Left lung (tissue), 10 donors: ENCODE data around the gene CYTH3. TPM values are rescaled to one million over a fixed set of nuclear protein-coding genes. Genes with fewer than 3 reads are reported as not detected.

Source experiments
- ATAC-seq: fragments of 200-7000 bp; cut with Tn5 transposase; one replicate; pipeline ENCODE4 v1.9.1; 2020; ENCODE audit warnings: moderate library complexity
- DNase-seq, 4 donors: peaks; one replicate each; pipeline ENCODE4 v3.0.0-alpha.2; 2013 to 2020
- H3K27ac ChIP-seq, 2 donors: fragments of 200-600 bp; sonication (generic) in 1 of 2; one replicate each; pipeline versions ENCODE4 v1.5.0 to v1.8.0; 2020 to 2021
- H3K27me3 ChIP-seq, 2 donors: fragments of 200-600 bp; sonication (generic) in 1 of 2; one replicate each; pipeline versions ENCODE4 v1.5.0 to v1.8.0; 2020 to 2021
- H3K36me3 ChIP-seq, 2 donors: fragments of 200-600 bp; sonication (generic) in 1 of 2; one replicate each; pipeline versions ENCODE4 v1.5.0 to v1.8.0; 2020 to 2021
- H3K4me1 ChIP-seq, 2 donors: fragments of 200-600 bp; one replicate each; pipeline ENCODE4 v1.8.0; 2021
- H3K4me3 ChIP-seq, 2 donors: fragments of 200-600 bp; sonication (generic) in 1 of 2; one replicate each; pipeline versions ENCODE4 v1.5.0 to v1.8.0; 2020 to 2021; ENCODE audit warnings: mild to moderate bottlenecking in 1 of 2
- H3K9me3 ChIP-seq, 2 donors: fragments of 200-600 bp; sonication (generic) in 1 of 2; one replicate each; pipeline versions ENCODE4 v1.5.0 to v1.8.0; 2020 to 2021
- intact Hi-C, 2 donors: fragments of 100-400 bp; cut with DNase I; formaldehyde crosslinking; loops; one replicate each; pipeline versions ENCODE4 v1.11.2 to v1.14.2; 2022
- polyA plus RNA-seq, 6 donors: library from polyadenylated mRNA; unstranded; fragments of 120-200 nt; gene quantifications; one replicate each; pipeline ENCODE4 v1.2.1, GENCODE V29; 2013; ENCODE audit not compliant: insufficient read length in 6 of 6
- total RNA-seq, 2 donors: library from RNA; stranded (reverse); fragmentation: NEBNext Ultra II Directional; extraction: Animal tissue kit (Norgen Biotek cat#: 25700); gene quantifications; one replicate each; pipeline ENCODE4 v1.2.1, GENCODE V29; 2021
- TF ChIP-seq, protein P1 (sequence below), 2 donors: fragments of 200-600 bp; sonication (generic) in 1 of 2; IDR thresholded peaks; one replicate each; pipeline versions ENCODE4 v1.5.0 to v1.8.0; 2021; ENCODE audit warnings: antibody characterized with exemption in 2 of 2
- donor health status: DM: no; HTN: yes; CAD: no.
- donor health status: DM: no; HTN: no; CAD: no.

CYTH3 gene
- total and polyA plus RNA-seq, 8 donors = 20.7 to 29.8 (median 25.8) TPM

DNA sequence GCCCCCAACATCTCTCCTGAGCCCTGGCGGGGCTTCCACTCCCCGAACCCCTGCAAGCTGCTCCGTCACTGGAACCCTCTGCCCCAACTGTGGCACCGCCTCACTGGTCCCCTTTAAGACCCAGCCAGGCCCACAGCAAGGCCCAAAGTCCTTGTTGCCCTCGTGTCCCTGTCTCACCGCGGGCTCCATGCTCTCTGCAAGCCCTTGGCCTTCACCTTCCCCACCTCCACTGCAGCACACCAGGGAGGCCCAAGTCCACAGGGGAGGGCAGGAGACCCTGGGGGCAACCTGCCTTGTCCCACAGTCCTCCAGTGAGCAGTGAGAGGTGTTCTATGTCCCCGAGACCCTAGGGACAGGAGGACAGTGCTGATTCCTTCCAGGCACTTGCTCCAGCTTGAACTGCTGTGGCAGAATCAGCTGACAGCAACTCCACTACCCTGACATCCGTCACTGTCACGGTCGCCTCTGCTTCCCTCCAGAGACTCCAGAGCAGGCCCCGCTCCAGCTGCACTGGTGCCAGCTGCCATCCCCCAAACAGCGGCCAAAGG, 105.3 kb downstream of the CYTH3 start:
- H3K9me3 ChIP-seq = no peaks in the 10 kb centered on the region
- no peak for ATAC-seq
- intact Hi-C loops = loop anchor here in 1 of 2 donors (10.0 kb wide), 1 partner anchor 108 kb away; the partner anchor contains the start of gene CYTH3
- TF ChIP-seq, protein P1, sequence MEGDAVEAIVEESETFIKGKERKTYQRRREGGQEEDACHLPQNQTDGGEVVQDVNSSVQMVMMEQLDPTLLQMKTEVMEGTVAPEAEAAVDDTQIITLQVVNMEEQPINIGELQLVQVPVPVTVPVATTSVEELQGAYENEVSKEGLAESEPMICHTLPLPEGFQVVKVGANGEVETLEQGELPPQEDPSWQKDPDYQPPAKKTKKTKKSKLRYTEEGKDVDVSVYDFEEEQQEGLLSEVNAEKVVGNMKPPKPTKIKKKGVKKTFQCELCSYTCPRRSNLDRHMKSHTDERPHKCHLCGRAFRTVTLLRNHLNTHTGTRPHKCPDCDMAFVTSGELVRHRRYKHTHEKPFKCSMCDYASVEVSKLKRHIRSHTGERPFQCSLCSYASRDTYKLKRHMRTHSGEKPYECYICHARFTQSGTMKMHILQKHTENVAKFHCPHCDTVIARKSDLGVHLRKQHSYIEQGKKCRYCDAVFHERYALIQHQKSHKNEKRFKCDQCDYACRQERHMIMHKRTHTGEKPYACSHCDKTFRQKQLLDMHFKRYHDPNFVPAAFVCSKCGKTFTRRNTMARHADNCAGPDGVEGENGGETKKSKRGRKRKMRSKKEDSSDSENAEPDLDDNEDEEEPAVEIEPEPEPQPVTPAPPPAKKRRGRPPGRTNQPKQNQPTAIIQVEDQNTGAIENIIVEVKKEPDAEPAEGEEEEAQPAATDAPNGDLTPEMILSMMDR (IDR thresholded peaks at IDR 0.05) = no peak
- no peak overlapping the region for H3K4me3 ChIP-seq
- no peak overlapping the region for H3K27ac ChIP-seq
- H3K36me3 ChIP-seq = peaks cover 0 to 56% of the 10 kb centered on the region in 2 donors
- DNase-seq = no peak
- H3K27me3 ChIP-seq = no peaks in the 10 kb centered on the region
- H3K4me1 ChIP-seq = no peaks in the 10 kb centered on the region

DNA sequence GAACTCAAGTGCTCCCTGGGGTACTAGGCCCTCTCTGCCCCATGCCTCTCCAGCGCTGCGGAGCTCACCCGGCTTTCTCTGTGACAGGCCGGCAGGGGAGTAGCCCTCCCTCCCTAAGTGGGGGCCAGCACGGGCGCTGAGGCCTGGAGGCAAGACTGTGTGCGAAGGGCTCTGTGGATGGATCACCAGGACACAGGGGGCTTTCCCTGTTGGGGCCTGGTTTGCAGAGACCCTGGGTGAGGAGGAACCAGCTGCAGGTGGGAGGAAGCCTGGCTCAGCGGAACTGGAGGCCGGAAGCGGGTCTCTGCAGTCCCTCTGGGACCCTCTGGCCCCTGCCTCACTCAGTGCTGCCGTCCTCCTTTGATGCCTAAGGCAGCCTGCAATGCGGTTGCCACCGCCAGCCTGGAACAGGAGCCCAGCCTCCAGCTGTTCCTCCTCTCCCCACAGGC, 106.0 kb downstream of the CYTH3 start:
- H3K36me3 ChIP-seq = peaks cover 0 to 62% of the 10 kb centered on the region in 2 donors
- ATAC-seq = no peak
- H3K27me3 ChIP-seq = no peaks in the 10 kb centered on the region
- H3K27ac ChIP-seq = no peak overlapping the region
- intact Hi-C loops = loop anchor here in 1 of 2 donors (10.0 kb wide), 1 partner anchor 108 kb away; the partner anchor contains the start of gene CYTH3
- peak in 1 of 4 donors; percentile 53 for DNase-seq
- no peaks in the 10 kb centered on the region for H3K4me1 ChIP-seq
- H3K9me3 ChIP-seq = no peaks in the 10 kb centered on the region
- TF ChIP-seq, protein P1 (IDR thresholded peaks at IDR 0.05) = no peak
- no peak overlapping the region for H3K4me3 ChIP-seq

DNA sequence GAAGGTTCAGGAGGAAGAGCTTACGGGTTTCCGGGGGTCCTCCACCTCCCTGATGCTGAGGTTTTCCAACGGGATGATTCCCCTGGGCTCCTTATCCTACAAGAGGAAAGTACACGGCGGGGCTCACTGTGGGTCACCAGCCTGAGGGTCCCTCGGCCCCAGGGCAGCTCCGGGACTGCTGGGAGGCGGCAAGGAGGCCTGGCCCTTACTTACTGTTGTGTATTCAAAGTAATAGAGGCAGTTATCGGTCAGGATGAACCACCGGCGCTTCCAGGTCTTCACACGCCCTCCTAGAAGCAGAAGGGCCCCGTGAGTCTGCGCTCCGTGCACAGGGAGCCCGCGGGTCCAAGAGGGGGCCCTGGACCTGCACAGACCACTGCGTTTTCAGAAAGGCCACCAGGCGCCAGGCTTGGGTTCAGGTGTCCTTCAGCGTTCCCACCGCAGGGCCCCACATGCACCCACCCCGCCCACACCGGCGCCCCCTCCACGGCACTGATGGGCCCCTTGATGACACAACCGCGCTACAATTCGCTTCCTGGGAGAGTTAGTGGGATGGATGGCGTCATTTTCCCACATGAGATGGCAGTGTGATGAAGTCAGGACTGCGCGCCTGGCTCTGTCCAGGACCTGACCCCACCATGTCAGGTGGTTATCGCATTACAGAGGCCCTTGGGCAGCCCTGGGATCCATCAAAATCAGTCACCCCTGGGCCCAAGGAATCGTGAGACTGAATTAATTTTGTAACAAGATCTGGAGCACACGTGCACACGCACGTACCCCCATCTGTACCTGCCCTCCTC, 106.7 kb downstream of the CYTH3 start:
- intact Hi-C loops = loop anchor here in 1 of 2 donors (10.0 kb wide), 1 partner anchor 109 kb away; the partner anchor contains the start of gene CYTH3
- H3K27me3 ChIP-seq = no peaks in the 10 kb centered on the region
- no peaks in the 10 kb centered on the region for H3K9me3 ChIP-seq
- no peak overlapping the region for H3K4me3 ChIP-seq
- no peak for DNase-seq
- TF ChIP-seq, protein P1 (IDR thresholded peaks at IDR 0.05) = no peak
- H3K4me1 ChIP-seq = no peaks in the 10 kb centered on the region
- H3K27ac ChIP-seq = no peak overlapping the region
- H3K36me3 ChIP-seq = peaks cover 0 to 64% of the 10 kb centered on the region in 2 donors
- ATAC-seq = no peak

DNA sequence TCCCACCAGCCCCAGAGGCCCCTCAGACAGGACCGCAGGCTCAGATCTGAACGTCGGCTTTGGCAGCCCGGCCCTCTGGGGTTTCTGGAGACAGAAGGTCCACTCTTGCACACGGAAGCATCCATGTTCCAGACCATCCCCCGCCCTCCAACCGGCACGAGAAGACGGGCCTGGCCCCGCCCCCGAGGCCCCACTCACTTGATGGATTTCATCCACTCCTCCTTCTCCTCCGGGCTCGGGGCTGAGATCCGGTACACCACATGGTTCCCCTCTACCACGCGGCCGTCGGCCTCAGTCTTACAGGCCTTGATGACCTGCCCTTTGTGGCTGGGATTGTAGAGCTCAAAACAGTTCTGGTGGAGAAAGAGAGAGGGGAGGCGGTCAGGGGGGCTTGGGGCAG, 107.3 kb downstream of the CYTH3 start:
- H3K9me3 ChIP-seq = no peaks in the 10 kb centered on the region
- TF ChIP-seq, protein P1 (IDR thresholded peaks at IDR 0.05) = no peak
- DNase-seq = no peak
- H3K36me3 ChIP-seq = peaks cover 0 to 61% of the 10 kb centered on the region in 2 donors
- intact Hi-C loops = loop anchor here in 1 of 2 donors (10.0 kb wide), 1 partner anchor 110 kb away; the partner anchor contains the start of gene CYTH3
- no peak overlapping the region for H3K4me3 ChIP-seq
- no peak for ATAC-seq
- peaks cover 0 to 4% of the 10 kb centered on the region in 2 donors for H3K4me1 ChIP-seq
- H3K27me3 ChIP-seq = no peaks in the 10 kb centered on the region
- H3K27ac ChIP-seq = no peak overlapping the region

DNA sequence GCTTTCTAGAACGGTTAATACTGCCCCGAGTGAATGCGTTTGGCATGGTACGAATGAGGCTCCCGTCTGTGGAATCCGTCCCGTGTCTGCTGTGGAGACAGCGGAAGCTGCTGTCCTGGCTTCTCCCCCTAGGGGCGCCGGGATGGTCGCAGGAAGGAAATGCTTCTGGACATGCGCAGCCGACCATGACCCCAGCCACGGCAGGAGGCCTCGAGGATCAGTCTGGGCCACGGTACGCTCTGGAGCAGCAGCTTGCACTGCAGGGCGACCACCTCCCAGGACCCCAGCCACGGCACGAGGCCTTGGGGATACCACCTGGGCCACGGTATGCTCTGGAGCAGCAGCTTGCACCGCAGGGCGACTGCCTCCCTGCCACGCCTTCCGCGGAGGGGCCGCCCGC, 107.9 kb downstream of the CYTH3 start:
- intact Hi-C loops = loop anchor here in 1 of 2 donors (10.0 kb wide), 1 partner anchor 110 kb away; the partner anchor contains the start of gene CYTH3
- TF ChIP-seq, protein P1 (IDR thresholded peaks at IDR 0.05) = no peak

More for the DNA sequence above, 107.9 kb downstream of the CYTH3 start:
- Histone ChIP-seq H3K4me3 (no peak overlapping the region), H3K36me3 (peaks cover 0 to 61% of the 10 kb centered on the region in 2 donors), H3K9me3 (no peaks in the 10 kb centered on the region), H3K27me3 (no peaks in the 10 kb centered on the region), H3K27ac (no peak overlapping the region), H3K4me1 (peaks cover 0 to 7% of the 10 kb centered on the region in 2 donors)
- no peak for ATAC-seq
- no peak for DNase-seq
